GM19193 (cell line): ENCODE results near the gene BBX.

ENCODE experiments used
- POLR2A ChIP-seq: IDR thresholded peaks from 4 replicates; pipeline ENCODE4 v1.6.1; 2011; ENCODE audit not compliant: insufficient read depth, insufficient read length; ENCODE audit errors: extremely low read depth

The BBX gene

GRCh38 chr3:107855710-107856109, 332.9 kb downstream of the BBX start:
- TF ChIP-seq POLR2A: no peak

DNA sequence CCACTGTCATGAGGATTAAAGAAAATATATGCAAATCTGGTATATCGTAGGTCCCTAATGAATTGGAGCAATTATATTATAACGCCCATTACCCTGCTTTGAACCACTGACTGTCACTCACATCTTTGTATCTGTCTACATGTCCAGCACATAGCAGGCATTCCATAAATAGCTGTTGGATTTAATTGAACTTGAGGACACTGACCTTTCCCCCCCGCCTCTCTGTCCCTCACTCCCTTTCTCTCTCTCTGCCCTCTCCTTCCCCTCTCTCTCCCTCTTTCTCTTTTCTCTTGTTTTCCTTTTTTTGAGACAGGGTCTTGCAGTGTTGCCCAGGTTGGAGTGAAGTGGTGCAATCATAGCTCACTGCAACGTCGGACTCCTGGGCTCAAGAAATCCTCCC, 335.1 kb downstream of the BBX start:
- no peak for TF ChIP-seq POLR2A

- no peak for TF ChIP-seq POLR2A
These were observed 336.1 kb downstream of the BBX start for GRCh38 chr3:107858876-107859275.
